Measurements from ENCODE around the gene METTL25B.

Gene METTL25B

DNA sequence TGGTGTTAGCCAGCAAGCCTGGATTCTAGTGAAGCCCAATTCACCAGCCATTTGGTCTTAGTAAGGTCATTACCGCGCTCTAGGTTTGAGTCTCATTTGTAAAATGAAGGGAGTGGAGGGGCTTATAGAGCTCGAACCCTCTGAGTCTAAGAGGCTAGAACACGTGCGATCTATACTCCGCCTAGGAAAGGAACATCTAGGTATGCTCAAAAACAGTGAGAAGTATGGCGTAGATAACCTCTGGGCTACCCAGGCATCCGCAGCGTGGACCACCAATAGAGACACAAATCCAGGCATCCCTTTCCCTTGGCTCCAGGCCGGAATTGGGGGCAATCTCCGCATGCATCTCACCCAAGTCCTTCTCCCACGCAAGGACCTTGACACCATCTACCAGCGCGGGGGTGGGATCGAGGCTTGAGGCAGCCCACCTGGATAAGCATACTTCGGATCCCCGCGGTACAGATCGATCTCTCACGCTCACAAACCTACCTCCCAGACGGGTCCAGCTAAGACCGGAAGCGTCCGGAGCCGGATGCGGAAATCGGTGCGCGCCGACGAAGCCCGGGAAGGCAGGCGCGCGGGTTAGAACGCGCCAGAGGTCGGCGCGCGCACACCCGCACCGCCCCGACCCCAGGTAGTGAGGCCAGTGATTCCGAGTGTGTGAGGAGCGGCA, at the start of gene METTL25B:
METTL25B (plus strand) TSS at position 544 of the 673 bp plus-strand sequence. CDS start 636 bp downstream, outside the sequence.
- DNase-seq = peak; percentile 90

DNA sequence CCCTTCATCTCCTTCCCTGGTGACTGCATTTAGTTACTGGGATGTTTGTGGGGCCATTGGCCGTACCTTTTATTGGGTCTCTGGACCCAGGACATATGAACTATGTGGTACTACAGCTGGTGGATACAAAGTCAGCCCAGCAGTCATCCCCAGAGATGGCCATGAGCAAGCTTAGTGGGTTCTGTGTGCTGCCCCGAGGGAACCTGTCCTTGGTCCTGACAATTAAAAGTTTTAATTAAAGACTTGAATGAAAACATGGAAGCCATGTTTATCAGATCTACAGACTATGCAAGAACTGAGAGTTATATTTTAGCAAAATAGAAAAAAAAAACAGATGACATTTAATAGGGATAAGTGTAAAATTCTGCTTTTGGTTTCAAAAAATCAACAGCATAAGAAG, 48.2 kb upstream of the METTL25B start:
- DNase-seq = no peak

DNA sequence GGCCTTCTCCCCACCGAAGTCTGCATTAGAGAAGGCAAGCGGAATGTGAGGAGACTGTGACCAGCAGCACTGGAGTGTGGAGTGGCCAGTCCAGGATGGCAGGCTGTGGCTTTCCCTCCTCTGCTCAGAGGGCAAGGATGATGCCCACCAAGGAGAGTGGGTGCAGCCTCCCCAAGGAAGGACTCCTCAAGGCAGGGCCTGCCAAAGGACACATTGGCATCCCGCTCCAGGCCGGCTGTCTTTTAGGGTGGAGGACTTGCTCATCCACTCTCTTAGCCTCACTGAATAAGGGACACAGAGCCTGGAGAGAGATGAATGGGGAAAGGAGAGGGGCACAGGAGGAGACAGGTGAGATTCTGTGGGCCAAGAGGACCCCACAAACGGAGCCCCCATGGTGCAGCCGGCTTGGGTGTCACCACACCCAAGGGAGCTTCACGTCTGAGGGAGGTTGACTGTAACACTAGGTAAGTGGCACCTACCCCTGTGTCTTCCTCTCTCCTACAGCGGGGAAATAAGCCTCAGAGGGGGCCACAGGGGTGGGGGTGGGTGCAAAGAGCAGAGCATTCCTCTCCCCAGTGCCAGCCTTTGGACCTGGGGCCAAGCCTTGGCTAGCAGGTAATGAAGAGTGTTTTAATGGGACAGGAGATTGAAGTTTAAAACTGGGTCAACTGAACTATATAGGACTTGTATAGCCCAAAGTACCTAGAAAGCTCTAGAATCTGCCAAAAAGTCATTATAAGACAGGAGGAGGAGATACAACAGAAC, 46.9 kb upstream of the METTL25B start:
- DNase-seq = no peak

DNA sequence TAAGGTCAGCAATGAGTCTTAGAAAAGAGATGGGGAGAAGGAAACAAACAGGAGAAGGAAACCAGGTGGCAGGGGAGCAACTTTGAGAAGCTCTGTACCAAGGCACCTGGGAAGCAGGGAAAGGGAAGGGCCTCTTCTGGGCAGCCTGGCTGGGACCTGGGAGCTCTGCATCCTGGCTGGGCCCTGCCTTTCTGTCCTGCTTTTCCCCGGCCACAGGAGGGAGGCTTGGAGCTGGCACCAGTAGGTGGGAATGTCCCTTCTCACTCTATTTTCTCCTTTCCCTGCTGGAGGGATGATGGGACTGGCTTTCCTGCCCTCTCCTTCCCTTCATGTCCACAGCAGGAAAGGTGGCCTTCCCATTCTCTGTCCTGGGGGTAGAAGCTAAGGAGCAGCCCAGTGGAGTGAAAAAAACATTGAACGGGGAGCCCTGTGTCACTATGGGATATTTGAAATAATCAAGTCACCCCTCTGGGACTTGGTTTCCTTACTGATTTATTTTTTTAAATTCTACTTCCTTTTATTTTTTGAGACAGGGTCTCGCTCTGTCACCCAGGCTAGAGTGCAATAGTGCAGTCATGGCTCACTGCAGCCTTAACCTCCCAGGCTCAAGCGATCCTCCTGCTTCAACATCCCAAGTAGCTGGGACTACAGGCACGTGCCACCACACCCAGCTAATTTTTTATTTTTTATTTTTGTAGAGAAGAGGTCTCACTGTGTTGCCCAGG, 45.9 kb upstream of the METTL25B start:
- DNase-seq = no peak

DNA sequence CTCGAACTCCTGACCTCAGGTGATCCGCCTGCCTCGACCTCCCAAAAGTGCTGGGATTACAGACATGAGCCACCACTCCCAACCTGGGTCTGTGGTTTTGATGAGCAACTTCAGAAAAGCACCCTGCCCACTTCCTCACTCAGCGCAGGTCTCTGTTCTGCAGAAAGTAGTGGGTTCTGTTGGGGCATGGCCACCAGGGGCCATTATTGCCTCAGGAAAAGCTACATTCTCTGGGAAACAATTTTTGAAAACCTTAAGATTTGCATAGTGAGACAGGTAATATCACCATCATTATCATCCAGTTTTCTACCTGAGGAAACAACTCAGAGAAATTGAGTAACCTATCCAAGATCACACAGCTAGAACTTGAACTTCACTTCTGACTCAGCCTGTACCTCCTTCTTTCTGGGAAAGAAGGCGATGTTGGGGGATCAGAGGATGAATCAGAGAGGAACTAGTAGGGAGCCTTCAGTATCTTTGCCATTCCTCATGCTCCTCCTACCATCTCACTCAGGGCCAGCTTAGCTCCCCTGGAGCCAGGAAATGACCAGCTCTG, 44.0 kb upstream of the METTL25B start:
- DNase-seq = peak; percentile 59

GRCh38 chr1:156689035-156689952, 39.0 kb upstream of the METTL25B start:
- DNase-seq = peak; percentile 86

- no peak for DNase-seq
Observed at GRCh38 chr1:156689953-156690674, 38.2 kb upstream of the METTL25B start.

DNA sequence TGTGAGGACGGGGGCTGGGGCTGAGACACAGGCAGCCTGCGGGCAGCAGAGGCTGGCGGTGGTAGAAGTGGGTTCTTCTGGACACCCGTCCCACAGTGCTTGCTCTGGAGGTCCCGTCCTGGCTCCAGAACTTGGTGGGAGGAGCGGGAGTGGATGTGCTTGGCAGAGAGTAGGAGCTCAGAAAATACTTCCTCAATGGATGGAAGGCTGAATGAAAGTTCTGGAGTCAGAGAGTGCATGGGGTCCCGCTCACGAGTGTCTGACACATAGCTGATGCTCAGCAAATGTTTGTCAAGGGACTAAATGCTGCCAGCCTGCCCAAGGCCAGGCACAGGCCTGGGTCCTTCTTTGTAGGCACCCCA, 37.6 kb upstream of the METTL25B start:
- DNase-seq = no peak

DNA sequence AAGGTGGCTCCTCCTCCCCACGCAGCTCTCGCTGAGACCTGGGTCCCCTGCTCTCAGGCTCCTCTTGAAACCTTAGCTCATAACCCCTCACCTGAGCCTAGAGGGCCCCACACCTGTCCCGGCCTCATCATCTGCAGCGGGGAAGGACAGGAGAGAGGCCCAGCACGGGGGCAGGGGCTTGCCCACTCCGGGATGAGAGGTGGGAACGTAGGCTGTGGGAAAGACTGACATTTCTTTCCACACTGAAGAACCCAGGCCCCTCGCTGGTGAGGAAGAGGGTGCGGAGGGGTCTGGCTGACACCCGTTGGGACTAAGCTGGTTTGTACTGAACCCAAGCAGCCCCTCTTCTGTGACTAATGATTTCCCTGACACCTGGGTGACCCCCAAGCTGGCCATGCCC, 37.1 kb upstream of the METTL25B start:
- DNase-seq = no peak

DNA sequence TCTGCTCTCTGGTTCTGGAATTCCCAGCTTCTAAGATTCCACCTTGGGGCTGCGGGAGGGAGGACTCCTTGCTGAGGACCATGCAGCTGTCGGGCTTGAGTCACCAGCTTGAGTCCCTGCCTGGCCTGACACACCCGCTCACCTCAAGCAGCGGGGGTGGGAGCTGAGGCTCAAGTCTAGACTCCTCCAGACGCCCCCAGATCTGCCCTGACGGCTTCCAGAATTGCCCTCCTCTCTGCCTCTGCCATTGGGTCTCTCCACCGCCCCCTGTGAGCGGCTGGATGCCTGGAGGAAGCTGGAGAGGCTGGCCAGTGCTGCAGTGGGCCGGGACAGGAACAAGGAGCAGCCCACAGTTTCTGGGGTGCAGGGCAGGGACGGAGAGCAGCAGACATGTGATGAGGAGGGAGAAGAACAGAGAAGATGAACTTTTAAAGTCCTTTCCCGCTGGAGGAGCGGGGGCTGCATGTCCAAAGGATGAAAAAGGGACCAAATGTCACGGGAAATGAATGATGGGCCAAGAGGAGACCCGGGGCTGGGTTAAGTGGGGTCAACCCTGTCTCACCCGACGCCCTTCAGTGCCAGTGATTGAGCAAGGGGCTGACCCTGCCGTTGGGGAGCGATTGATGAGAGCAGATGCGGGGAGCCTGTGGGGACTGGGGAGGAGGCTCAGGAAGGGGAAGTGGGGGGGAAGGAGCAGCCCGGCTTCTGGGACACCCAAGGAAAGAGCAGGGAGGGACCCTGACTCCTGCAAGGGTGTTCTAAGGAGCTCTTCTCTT, 36.4 kb upstream of the METTL25B start:
- no peak for DNase-seq

DNA sequence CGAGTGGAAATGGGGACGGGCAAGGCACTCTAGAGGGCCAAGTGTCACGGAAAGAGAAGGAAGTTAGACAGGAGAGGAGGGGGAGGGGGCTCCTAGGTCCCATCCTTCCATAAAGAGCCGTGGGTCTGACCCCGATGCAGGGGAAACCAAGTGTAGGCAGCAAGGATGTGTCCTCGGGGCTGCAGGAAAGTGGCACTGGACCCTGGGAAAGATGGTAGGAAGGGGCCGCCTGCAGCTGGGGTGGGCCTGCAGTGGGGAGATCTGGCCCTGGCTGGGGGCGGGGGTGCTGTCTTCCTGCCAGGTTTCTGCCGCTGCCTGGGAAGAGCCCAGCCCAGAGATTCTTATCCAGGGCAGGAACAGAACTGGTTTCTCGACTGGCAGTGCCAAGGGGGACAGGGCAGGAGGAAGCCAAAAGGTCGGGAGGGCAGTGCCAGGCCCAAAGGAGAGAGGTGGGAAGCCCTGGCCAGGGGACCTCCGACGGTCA, 35.8 kb upstream of the METTL25B start:
- no peak for DNase-seq

GRCh38 chr1:156692925-156693847, 35.1 kb upstream of the METTL25B start:
- no peak for DNase-seq

GRCh38 chr1:156693848-156694689, 34.2 kb upstream of the METTL25B start:
- no peak for DNase-seq

GRCh38 chr1:156694690-156694962, 33.6 kb upstream of the METTL25B start:
- no peak for DNase-seq

- DNase-seq = no peak
Observed at GRCh38 chr1:156696755-156697154, 31.5 kb upstream of the METTL25B start.

- no peak for DNase-seq
Observed at GRCh38 chr1:156697481-156697880, 30.8 kb upstream of the METTL25B start.

DNA sequence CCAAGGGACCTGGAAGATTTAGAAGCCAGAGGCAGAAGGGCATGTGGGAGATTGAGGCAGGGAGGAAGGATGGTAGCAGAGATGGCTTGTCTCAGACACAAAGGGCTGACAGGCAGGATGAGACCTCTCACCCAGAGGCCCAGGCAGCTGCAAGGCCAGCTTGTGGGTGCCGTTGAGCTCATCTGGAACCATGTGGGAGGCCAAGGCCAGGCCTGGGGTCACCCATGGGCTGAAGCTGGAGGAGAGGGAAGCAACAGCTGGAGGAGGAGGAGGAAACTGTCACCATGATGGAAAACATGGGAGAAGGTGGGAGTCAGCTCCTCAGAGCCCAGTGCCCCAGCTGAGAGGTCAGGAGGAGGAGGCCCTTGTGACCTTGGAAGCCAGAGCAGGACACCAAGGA, 29.3 kb upstream of the METTL25B start:
- no peak for DNase-seq

- DNase-seq = no peak
Observed at GRCh38 chr1:156700736-156701531, 27.3 kb upstream of the METTL25B start.

All from activated CD4-positive, alpha-beta T cell treated with anti-CD3 and anti-CD28 coated beads for 48 hours (primary cell).